ENCODE data around the gene NSD2.

DNA sequence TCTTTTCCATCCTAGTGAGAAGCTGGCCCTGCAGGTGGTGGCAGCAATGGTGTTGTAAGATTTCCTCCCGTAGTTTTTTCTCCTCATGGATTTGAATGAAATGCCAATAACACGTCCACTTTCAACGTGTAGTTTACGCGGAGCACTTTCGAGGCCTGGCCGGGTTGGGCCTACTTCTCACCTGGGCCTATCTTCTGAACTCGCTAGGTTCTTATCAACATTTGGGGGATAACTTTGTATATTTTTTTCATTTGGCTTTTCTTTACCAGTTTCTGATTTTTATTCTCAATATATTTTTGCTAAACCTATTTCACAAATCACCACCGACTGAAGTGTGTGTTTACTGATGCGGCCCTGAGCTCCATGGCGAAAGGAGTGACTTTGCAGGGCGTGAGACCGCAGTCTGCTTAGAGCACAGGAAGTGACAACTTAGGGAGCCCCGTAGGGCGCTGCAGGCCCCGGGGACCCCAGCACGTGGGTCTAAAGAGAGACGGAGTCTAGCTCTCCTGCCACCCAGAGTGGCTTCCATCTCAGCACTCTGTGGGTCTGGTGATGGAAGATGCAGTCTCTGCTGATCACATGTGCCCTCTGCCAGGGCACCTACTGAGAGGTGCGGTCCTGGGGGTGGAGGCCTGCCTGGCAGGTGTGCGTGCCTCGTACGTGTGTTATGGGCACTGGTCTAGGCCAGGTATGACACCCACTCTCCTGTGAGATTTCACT lies 108.4 kb downstream of the NSD2 start:
- no peak for TF ChIP-seq EZH2 (IDR thresholded peaks at IDR 0.05)
- no peak for TF ChIP-seq POLR2AphosphoS5 (IDR thresholded peaks at IDR 0.05; ENCODE audit: borderline replicate concordance, low read depth, low read length)
- no peak for TF ChIP-seq FOXP2 (optimal IDR thresholded peaks at IDR 0.05; ENCODE audit: control extremely low read depth, extremely low read length, insufficient read depth)
